Mesendoderm (in vitro differentiated cells): ENCODE results near the gene COL11A2.

Experiments used
- DNase-seq: peaks from one replicate; pipeline ENCODE4 v3.0.0; 2013
- H2AK5ac ChIP-seq: 2 replicates; pipeline ENCODE4 v1.6.1; 2013; ENCODE audit warnings: low read length, inconsistent platforms
- H2BK120ac ChIP-seq: 2 replicates; pipeline ENCODE4 v1.6.1; 2013; ENCODE audit warnings: low read depth, mild to moderate bottlenecking, low read length, moderate library complexity, mixed read lengths
- H2BK15ac ChIP-seq: replicated peaks from 2 replicates; pipeline ENCODE4 v1.6.1; 2013; ENCODE audit warnings: low read depth, mild to moderate bottlenecking, moderate library complexity
- H2BK5ac ChIP-seq: 2 replicates; pipeline ENCODE4 v1.6.1; 2013; ENCODE audit warnings: low read length, inconsistent platforms
- H3K18ac ChIP-seq: 2 replicates; pipeline ENCODE4 v1.6.1; 2013; ENCODE audit warnings: mild to moderate bottlenecking, low read length, mixed read lengths
- H3K23ac ChIP-seq: one replicate; pipeline ENCODE4 v1.6.1; 2013; ENCODE audit warnings: low read length
- H3K27ac ChIP-seq: 2 replicates; pipeline ENCODE4 v1.5.1; 2013; ENCODE audit warnings: low read depth, mild to moderate bottlenecking, inconsistent platforms, low read length, moderate library complexity
- H3K27me3 ChIP-seq: 2 replicates; pipeline ENCODE4 v1.6.1; 2013; ENCODE audit warnings: low read length, control low read depth, mild to moderate bottlenecking, inconsistent platforms; ENCODE audit not compliant: insufficient read depth, poor library complexity
- H3K36me3 ChIP-seq: 2 replicates; pipeline ENCODE4 v1.6.1; 2013; ENCODE audit warnings: low read length, inconsistent platforms; ENCODE audit not compliant: control insufficient read depth, insufficient read depth
- H3K4ac ChIP-seq: one replicate; pipeline ENCODE4 v1.6.1; 2013; ENCODE audit warnings: low read depth, mild to moderate bottlenecking, low read length, moderate library complexity
- H3K4me1 ChIP-seq: 2 replicates; pipeline ENCODE4 v1.6.1; 2013; ENCODE audit warnings: low read depth, low read length, inconsistent platforms; ENCODE audit not compliant: control insufficient read depth
- H3K4me2 ChIP-seq: 2 replicates; pipeline ENCODE4 v1.6.1; 2013; ENCODE audit warnings: low read length
- H3K4me3 ChIP-seq: 2 replicates; pipeline ENCODE4 v1.5.1; 2013; ENCODE audit warnings: mild to moderate bottlenecking, low read length
- H3K56ac ChIP-seq: one replicate; pipeline ENCODE4 v1.6.1; 2013; ENCODE audit warnings: low read length
- H3K79me1 ChIP-seq: 2 replicates; pipeline ENCODE4 v1.6.1; 2013; ENCODE audit warnings: low read length, inconsistent platforms
- H3K79me2 ChIP-seq: 2 replicates; pipeline ENCODE4 v1.6.1; 2013; ENCODE audit warnings: mild to moderate bottlenecking, low read length; ENCODE audit not compliant: control insufficient read depth, insufficient read depth
- H3K9ac ChIP-seq: 2 replicates; pipeline ENCODE4 v1.6.1; 2013; ENCODE audit warnings: low read length, inconsistent platforms
- H4K5ac ChIP-seq: one replicate; pipeline ENCODE4 v1.6.1; 2013; ENCODE audit warnings: low read length
- H4K8ac ChIP-seq: one replicate; pipeline ENCODE4 v1.6.1; 2013; ENCODE audit warnings: low read depth, mild to moderate bottlenecking, control low read depth, low read length, moderate library complexity
- whole genome bisulfite sequencing: extraction: QIAGEN DNeasy Blood & Tissue Kit; methylation state at CpG from one replicate; pipeline ENCODE4 v1.1.7; 2013; ENCODE audit warnings: low lambda C conversion rate, missing lambda C conversion rate; ENCODE audit not compliant: insufficient coverage; ENCODE audit errors: extremely low coverage; 5-methylcytosine and 5-hydroxymethylcytosine counted together

Gene COL11A2

DNA sequence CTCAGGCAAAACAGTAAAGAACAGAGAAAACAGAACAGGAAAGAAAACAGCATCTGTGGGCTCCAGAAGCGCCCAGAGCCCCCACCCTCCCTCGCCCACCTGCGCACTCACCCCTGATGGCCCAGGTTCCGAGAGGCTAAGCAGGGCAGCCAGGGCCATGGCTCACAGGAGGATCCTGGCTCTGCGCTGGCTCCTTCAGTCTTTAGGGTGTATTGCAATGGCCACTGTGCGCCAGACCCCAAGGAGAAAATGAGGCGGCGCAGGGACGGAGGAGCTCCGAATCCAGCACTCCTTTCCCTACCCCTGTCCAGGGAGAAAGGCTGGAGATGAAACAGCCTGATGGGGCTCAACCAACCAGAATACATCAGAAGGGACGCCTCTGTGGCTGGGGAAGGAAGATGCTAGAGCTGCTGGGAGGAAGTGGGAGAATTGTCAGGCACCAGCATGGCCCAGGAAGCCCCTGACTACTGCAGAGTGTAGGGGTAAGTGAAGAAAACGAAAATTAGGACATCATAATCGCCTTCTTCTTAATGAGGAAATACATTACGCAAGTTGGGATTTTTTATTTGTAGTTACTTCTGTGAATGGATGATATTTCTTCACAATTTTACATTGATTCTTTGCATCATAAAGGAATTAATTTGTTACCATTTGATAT is 49.0 kb downstream of the COL11A2 start:
- Histone ChIP-seq H3K4ac (no peak overlapping the region), H3K36me3 (no peaks in the 10 kb centered on the region), H3K56ac (no peak overlapping the region), H2BK5ac (no peak overlapping the region), H3K79me1 (no peaks in the 10 kb centered on the region), H3K79me2 (no peaks in the 10 kb centered on the region), H3K18ac (no peak overlapping the region), H3K4me3 (no peak overlapping the region), H3K27me3 (no peaks in the 10 kb centered on the region), H4K5ac (no peak overlapping the region), H2AK5ac (no peak overlapping the region), H2BK15ac (no peak overlapping the region), H3K23ac (no peak overlapping the region), H3K27ac (no peak overlapping the region), H3K4me2 (no peak overlapping the region), H2BK120ac (no peak overlapping the region), H3K4me1 (no peaks in the 10 kb centered on the region), H4K8ac (no peak overlapping the region), H3K9ac (no peak overlapping the region)
- no CpG with 5 or more reads among the region's 14 CpGs for WGBS
- DNase-seq, result peak; percentile 19

DNA sequence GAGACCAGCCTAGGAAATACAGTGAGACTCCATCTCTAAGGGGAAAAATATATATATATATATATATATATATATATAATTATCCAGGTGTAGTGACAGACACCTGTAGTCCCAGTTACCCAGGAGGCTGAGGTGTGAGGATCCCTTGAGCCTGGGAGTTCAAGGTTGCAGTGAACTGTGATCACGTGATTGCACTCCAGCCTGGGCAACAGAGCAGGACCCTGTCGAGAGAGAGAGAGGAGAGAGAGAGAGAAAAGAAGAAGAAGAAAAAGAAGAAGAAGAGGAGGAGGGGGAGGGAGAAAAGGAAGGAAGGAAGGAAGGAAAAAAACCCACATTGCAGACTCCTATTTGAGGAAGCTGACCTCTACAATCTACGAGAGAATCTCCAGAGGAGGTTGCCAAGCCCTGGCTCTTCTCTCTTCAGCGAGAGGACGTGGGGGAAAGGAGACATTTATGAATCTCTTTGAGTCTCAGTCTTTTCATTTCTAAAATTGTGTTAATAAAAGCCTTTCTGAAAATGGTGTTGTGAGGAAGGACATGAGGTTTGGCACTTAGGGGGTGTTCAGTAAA is 49.7 kb downstream of the COL11A2 start:
- Histone ChIP-seq H3K36me3 (no peaks in the 10 kb centered on the region), H3K23ac (no peak overlapping the region), H2BK120ac (no peak overlapping the region), H3K4ac (no peak overlapping the region), H3K4me1 (no peaks in the 10 kb centered on the region), H3K79me1 (no peaks in the 10 kb centered on the region), H3K27ac (no peak overlapping the region), H2BK15ac (no peak overlapping the region), H2BK5ac (no peak overlapping the region), H3K27me3 (no peaks in the 10 kb centered on the region), H3K4me2 (no peak overlapping the region), H3K56ac (no peak overlapping the region), H4K8ac (no peak overlapping the region), H3K4me3 (no peak overlapping the region), H3K18ac (no peak overlapping the region), H3K79me2 (no peaks in the 10 kb centered on the region), H2AK5ac (no peak overlapping the region), H4K5ac (no peak overlapping the region), H3K9ac (no peak overlapping the region)
- WGBS, result no CpG with 5 or more reads among the region's 5 CpGs
- DNase-seq, result no peak

DNA sequence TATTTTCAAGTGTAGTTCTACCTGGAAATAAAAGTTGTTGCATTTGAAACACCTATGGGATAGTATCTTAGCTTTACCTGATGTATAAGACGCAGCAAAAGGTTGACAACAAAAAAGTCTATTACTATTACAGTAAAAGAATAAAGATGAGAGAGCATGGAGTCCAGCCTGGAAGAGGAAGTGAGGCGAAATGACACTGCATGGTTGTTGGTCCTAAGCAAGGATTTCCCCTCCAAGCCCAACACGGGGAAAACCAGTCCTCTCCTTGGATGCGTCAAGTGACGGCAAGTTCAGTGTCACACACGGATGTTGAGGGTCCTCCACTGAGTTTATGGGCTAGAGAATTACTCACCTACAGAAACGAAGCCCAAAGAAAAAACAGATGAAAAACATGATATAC is 51.7 kb downstream of the COL11A2 start:
- DNase-seq, result no peak
- Histone ChIP-seq H3K4ac (no peak overlapping the region), H2BK5ac (no peak overlapping the region), H3K56ac (no peak overlapping the region), H2BK15ac (no peak overlapping the region), H2BK120ac (no peak overlapping the region), H3K27me3 (no peaks in the 10 kb centered on the region), H3K27ac (no peak overlapping the region), H3K23ac (no peak overlapping the region), H3K18ac (no peak overlapping the region), H3K9ac (no peak overlapping the region), H3K79me1 (no peaks in the 10 kb centered on the region), H3K4me1 (no peaks in the 10 kb centered on the region), H2AK5ac (no peak overlapping the region), H3K4me3 (no peak overlapping the region), H3K79me2 (no peaks in the 10 kb centered on the region), H3K4me2 (no peak overlapping the region), H4K8ac (no peak overlapping the region), H4K5ac (no peak overlapping the region), H3K36me3 (no peaks in the 10 kb centered on the region)
- no CpG with 5 or more reads among the region's 7 CpGs for WGBS

DNA sequence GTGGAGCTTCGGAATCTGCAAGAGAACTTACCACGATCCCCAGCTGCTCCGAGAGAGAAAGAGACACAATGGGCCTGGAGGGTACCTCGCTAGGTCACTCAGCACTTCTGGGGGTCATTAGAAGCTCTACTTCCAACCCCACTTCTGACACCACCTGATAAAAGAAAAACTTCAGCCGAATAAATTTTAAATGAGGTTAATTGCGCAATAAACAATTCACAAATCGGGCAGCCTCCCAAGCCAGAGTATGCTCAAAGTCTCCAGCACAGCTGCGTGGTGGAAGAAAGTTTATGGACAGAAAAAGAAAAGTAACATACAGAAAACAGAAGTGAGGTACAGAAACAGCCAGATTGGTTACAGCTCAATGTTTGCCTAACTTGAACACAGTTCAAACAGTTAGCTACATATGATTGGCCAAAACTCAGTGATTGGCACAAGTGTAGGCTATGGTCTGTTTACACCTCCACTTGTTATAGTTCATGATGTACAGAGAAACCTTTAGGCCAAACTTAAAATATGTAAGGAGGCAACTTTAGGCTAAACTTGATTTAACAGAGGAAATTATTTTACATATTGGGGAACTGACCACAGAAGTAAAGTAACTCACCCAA is 52.6 kb downstream of the COL11A2 start:
- H4K8ac ChIP-seq, result no peak overlapping the region
- H3K27ac ChIP-seq, result no peak overlapping the region
- no peak overlapping the region for H2BK5ac ChIP-seq
- WGBS, result no CpG with 5 or more reads among the region's 8 CpGs
- H2BK15ac ChIP-seq, result no peak overlapping the region
- no peaks in the 10 kb centered on the region for H3K4me1 ChIP-seq
- no peaks in the 10 kb centered on the region for H3K27me3 ChIP-seq
- no peak overlapping the region for H3K4ac ChIP-seq
- H2BK120ac ChIP-seq, result no peak overlapping the region
- no peak overlapping the region for H3K4me2 ChIP-seq
- H2AK5ac ChIP-seq, result no peak overlapping the region
- H3K36me3 ChIP-seq, result no peaks in the 10 kb centered on the region
- no peak overlapping the region for H3K9ac ChIP-seq
- DNase-seq, result no peak
- H4K5ac ChIP-seq, result no peak overlapping the region
- no peak overlapping the region for H3K23ac ChIP-seq
- no peak overlapping the region for H3K56ac ChIP-seq
- H3K4me3 ChIP-seq, result no peak overlapping the region
- no peak overlapping the region for H3K18ac ChIP-seq
- H3K79me2 ChIP-seq, result no peaks in the 10 kb centered on the region
- H3K79me1 ChIP-seq, result no peaks in the 10 kb centered on the region

DNA sequence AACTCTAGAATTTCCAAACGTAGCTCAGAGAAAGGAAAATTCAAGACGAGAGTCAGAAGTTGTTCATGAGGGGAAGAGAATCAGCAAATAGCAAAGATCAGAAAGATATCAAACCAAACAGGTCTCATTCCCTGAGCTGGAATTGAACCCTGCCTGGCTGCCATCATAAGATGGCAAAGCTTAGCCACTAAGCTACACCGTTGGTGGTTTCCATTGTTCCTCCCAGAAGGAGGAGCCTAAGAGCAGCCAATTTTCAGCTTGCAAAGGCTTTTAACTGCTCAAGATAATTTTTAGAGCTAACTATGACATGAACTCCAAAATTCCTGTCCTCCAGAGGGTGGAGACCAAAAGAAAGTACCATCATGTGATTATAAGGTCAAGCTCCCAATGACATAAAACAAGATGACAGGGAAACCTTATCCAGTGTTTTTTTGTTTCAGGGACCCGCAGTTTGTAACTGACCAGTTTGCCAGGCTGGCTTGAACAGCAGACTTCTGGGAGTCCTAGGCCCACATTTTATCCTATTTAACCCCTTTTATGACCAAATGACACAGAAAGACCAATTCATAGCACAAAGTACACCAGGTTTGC is 55.9 kb downstream of the COL11A2 start:
- Histone ChIP-seq H3K79me2 (no peaks in the 10 kb centered on the region), H3K27ac (no peak overlapping the region), H2AK5ac (no peak overlapping the region), H3K27me3 (no peaks in the 10 kb centered on the region), H2BK15ac (no peak overlapping the region), H3K4ac (no peak overlapping the region), H3K4me1 (no peaks in the 10 kb centered on the region), H3K23ac (no peak overlapping the region), H3K4me2 (no peak overlapping the region), H4K5ac (no peak overlapping the region), H3K18ac (no peak overlapping the region), H4K8ac (no peak overlapping the region), H3K4me3 (no peak overlapping the region), H3K9ac (no peak overlapping the region), H3K79me1 (no peaks in the 10 kb centered on the region), H2BK120ac (no peak overlapping the region), H2BK5ac (no peak overlapping the region), H3K56ac (no peak overlapping the region), H3K36me3 (no peaks in the 10 kb centered on the region)
- DNase-seq, result no peak
- WGBS, result no CpG with 5 or more reads among the region's 4 CpGs
